Activated CD8-positive, alpha-beta memory T cell treated with anti-CD3 and anti-CD28 coated beads, Interleukin-2, amount 50 U/mL, for 48 hours (primary cell): Measurements from ENCODE around the gene NPPB.

ENCODE experiments used
- DNase-seq: peaks from one replicate; pipeline ENCODE4 v3.0.0-alpha.2; 2020

Gene NPPB

GRCh38 chr1:11856698-11857097 lies 2.0 kb downstream of the NPPB start:
- DNase-seq: no peak

- no peak for DNase-seq
Measured at GRCh38 chr1:11855430-11855829, 3.3 kb downstream of the NPPB start.

GRCh38 chr1:11854519-11854918 lies 4.2 kb downstream of the NPPB start:
- DNase-seq: no peak

- no peak for DNase-seq
Measured at GRCh38 chr1:11851180-11851579, 7.6 kb downstream of the NPPB start.

GRCh38 chr1:11850156-11850555 lies 8.6 kb downstream of the NPPB start:
- no peak for DNase-seq

GRCh38 chr1:11848373-11848700 lies 10.4 kb downstream of the NPPB start:
- DNase-seq: no peak

- no peak for DNase-seq
Measured at GRCh38 chr1:11847667-11848372, 10.9 kb downstream of the NPPB start, which contains the start of gene NPPA. NPPA (minus strand) TSS chr1:11847783; CDS start chr1:11847684, 99 bp downstream.

GRCh38 chr1:11845641-11846335 lies 13.0 kb downstream of the NPPB start:
- DNase-seq: no peak

- DNase-seq: no peak
Measured at GRCh38 chr1:11842154-11843041, 16.3 kb downstream of the NPPB start.

- no peak for DNase-seq
Measured at GRCh38 chr1:11841245-11842153, 17.2 kb downstream of the NPPB start.

- DNase-seq: no peak
Measured at GRCh38 chr1:11839727-11840705, 18.7 kb downstream of the NPPB start.

- DNase-seq: peak; percentile 89
Measured at GRCh38 chr1:11838349-11839272, 20.1 kb downstream of the NPPB start.

GRCh38 chr1:11837767-11838348 lies 20.9 kb downstream of the NPPB start:
- no peak for DNase-seq

GRCh38 chr1:11836955-11837766 lies 21.6 kb downstream of the NPPB start:
- DNase-seq: no peak

- DNase-seq: no peak
Measured at GRCh38 chr1:11835441-11836225, 23.1 kb downstream of the NPPB start.

GRCh38 chr1:11833900-11834299 lies 24.8 kb downstream of the NPPB start:
- DNase-seq: no peak

- DNase-seq: no peak
Measured at GRCh38 chr1:11833497-11833896, 25.2 kb downstream of the NPPB start.
